GM12878 (cell line): ENCODE data around the gene SLC29A2. TPM values are rescaled to one million over a fixed set of nuclear protein-coding genes. Genes with fewer than 3 reads are reported as not detected.

Experiments used
- NR2C1 ChIP-seq: fragments of 450-650 bp; IDR thresholded peaks from 2 replicates; pipeline ENCODE4 v1.6.1; 2017; ENCODE audit warnings: antibody characterized with exemption, mild to moderate bottlenecking, moderate library complexity
- ZSCAN29 ChIP-seq: fragments of 450-650 bp; IDR thresholded peaks from 2 replicates; pipeline ENCODE4 v1.6.1; 2017; ENCODE audit warnings: mild to moderate bottlenecking, moderate library complexity
- polyA plus RNA-seq, 11 experiments: library from polyadenylated mRNA; depleted of rRNA in 4 of 11; unstranded in 6 of 11; stranded (reverse) in 5 of 11; fragments of >200 nt; fragmentation: Nextera tagmentation in 4 of 11; fragmentation: Illumina TruSeq in 1 of 11; extraction: Ambion mirVana in 4 of 11; extraction: Trizol in 1 of 11; gene quantifications; 1 replicate in 1 of 11; 2 replicates in 10 of 11; pipeline versions ENCODE4 v1.2.1 to v1.2.3, GENCODE V29; 2011 to 2016; ENCODE audit warnings: inconsistent platforms in 2 of 11, missing spikeins in 2 of 11, low read depth in 1 of 11
- total RNA-seq, 4 experiments: library from RNA; depleted of rRNA in 3 of 4; stranded (reverse); fragments of >200 nt in 3 of 4; fragmentation: Illumina TruSeq in 1 of 4; extraction: Trizol in 1 of 4; gene quantifications; 2 replicates each; pipeline versions ENCODE4 v1.2.1 to v1.2.3, GENCODE V29; 2013 to 2021
- TF ChIP-seq, protein P1 (sequence below): fragments of 450-650 bp; formaldehyde crosslinking; IDR thresholded peaks from 2 replicates; pipeline ENCODE4 v1.4.0; 2022; ENCODE audit warnings: mild to moderate bottlenecking, moderate library complexity
- TF ChIP-seq, protein P2 (sequence below): IDR thresholded peaks from 2 replicates; pipeline ENCODE4 v1.6.1; 2012; ENCODE audit warnings: low read depth, low read length, improper control_type of control experiment
- TF ChIP-seq, protein P3 (sequence below): fragments of 450-650 bp; IDR thresholded peaks from 2 replicates; pipeline ENCODE4 v1.6.1; 2016; ENCODE audit warnings: mild to moderate bottlenecking
- TF ChIP-seq, protein P4 (sequence below): fragments of 450-650 bp; IDR thresholded peaks from 2 replicates; pipeline ENCODE4 v1.6.1; 2017; ENCODE audit warnings: low read depth, mild to moderate bottlenecking, moderate library complexity

The SLC29A2 gene
- total and polyA plus RNA-seq, 10 of the 15 experiments (the other 5 are each of a cell fraction or from before 2014, with no cell fraction given): 0.27 to 7.5 (median 2.2) TPM

DNA sequence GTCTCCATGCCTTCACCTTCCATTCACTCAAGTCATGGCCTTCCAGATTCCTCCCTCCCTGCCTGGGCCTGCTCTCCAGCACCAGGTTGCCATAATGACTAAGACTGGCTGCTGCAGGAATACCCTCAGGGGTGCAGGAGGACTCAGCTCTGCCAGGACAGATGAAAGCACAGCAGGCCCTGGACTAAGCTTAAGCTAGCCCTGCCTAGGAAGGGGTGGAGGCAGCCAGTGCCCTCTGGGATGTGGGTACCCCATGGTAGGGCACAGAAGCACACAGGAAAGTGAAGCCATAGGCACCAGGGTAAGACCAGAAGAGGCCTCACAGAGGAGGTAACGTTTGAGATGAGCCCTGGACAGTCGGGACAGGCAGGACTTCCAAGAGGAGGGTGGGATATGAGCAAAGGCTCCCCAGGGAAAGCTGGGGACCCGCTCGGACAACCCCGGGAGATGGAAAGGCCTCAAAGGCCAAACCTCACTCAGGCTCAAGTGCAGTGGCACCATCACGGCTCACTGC is 32.3 kb downstream of the SLC29A2 start (continued):
- TF ChIP-seq, protein P1, sequence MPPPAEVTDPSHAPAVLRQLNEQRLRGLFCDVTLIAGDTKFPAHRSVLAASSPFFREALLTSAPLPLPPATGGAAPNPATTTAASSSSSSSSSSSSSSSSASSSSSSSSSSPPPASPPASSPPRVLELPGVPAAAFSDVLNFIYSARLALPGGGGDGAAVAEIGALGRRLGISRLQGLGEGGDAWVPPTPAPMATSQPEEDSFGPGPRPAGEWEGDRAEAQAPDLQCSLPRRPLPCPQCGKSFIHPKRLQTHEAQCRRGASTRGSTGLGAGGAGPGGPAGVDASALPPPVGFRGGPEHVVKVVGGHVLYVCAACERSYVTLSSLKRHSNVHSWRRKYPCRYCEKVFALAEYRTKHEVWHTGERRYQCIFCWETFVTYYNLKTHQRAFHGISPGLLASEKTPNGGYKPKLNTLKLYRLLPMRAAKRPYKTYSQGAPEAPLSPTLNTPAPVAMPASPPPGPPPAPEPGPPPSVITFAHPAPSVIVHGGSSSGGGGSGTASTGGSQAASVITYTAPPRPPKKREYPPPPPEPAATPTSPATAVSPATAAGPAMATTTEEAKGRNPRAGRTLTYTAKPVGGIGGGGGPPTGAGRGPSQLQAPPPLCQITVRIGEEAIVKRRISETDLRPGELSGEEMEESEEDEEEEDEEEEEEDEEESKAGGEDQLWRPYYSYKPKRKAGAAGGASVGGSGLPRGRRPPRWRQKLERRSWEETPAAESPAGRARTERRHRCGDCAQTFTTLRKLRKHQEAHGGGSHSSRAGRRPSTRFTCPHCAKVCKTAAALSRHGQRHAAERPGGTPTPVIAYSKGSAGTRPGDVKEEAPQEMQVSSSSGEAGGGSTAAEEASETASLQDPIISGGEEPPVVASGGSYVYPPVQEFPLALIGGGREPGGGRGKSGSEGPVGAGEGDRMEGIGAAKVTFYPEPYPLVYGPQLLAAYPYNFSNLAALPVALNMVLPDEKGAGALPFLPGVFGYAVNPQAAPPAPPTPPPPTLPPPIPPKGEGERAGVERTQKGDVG (CRISPR knock-in tag): no peak
- TF ChIP-seq ZSCAN29 (no peak), NR2C1 (no peak)
- TF ChIP-seq, protein P2, sequence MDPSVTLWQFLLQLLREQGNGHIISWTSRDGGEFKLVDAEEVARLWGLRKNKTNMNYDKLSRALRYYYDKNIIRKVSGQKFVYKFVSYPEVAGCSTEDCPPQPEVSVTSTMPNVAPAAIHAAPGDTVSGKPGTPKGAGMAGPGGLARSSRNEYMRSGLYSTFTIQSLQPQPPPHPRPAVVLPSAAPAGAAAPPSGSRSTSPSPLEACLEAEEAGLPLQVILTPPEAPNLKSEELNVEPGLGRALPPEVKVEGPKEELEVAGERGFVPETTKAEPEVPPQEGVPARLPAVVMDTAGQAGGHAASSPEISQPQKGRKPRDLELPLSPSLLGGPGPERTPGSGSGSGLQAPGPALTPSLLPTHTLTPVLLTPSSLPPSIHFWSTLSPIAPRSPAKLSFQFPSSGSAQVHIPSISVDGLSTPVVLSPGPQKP: no peak
- TF ChIP-seq, protein P3, sequence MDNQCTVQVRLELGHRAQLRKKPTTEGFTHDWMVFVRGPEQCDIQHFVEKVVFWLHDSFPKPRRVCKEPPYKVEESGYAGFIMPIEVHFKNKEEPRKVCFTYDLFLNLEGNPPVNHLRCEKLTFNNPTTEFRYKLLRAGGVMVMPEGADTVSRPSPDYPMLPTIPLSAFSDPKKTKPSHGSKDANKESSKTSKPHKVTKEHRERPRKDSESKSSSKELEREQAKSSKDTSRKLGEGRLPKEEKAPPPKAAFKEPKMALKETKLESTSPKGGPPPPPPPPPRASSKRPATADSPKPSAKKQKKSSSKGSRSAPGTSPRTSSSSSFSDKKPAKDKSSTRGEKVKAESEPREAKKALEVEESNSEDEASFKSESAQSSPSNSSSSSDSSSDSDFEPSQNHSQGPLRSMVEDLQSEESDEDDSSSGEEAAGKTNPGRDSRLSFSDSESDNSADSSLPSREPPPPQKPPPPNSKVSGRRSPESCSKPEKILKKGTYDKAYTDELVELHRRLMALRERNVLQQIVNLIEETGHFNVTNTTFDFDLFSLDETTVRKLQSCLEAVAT: no peak
- TF ChIP-seq, protein P4, sequence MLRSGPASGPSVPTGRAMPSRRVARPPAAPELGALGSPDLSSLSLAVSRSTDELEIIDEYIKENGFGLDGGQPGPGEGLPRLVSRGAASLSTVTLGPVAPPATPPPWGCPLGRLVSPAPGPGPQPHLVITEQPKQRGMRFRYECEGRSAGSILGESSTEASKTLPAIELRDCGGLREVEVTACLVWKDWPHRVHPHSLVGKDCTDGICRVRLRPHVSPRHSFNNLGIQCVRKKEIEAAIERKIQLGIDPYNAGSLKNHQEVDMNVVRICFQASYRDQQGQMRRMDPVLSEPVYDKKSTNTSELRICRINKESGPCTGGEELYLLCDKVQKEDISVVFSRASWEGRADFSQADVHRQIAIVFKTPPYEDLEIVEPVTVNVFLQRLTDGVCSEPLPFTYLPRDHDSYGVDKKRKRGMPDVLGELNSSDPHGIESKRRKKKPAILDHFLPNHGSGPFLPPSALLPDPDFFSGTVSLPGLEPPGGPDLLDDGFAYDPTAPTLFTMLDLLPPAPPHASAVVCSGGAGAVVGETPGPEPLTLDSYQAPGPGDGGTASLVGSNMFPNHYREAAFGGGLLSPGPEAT: no peak
- TF ChIP-seq, all 136 proteins: peak for 0
